K562 (cell line): ENCODE results near the gene ENDOG. TPM values are rescaled to one million over a fixed set of nuclear protein-coding genes. Genes with fewer than 3 reads are reported as not detected.

Source experiments
- ARHGAP35 ChIP-seq: fragments of 450-650 bp; IDR thresholded peaks from 2 replicates; pipeline ENCODE4 v1.6.1; 2018; ENCODE audit not compliant: partially characterized antibody
- ATF7 ChIP-seq: fragments of 450-650 bp; IDR thresholded peaks from 2 replicates; pipeline ENCODE4 v1.7.1; 2014; ENCODE audit warnings: mild to moderate bottlenecking, moderate library complexity
- E2F8 ChIP-seq: fragments of 450-650 bp; IDR thresholded peaks from 2 replicates; pipeline ENCODE4 v1.7.1; 2018; ENCODE audit warnings: mild to moderate bottlenecking, low read depth; ENCODE audit not compliant: partially characterized antibody
- FOS ChIP-seq: IDR thresholded peaks from 3 replicates; pipeline ENCODE4 v1.6.1; 2011; ENCODE audit not compliant: insufficient read length; ENCODE audit errors: extremely low read depth
- GABPB1 ChIP-seq: sonication (generic); formaldehyde crosslinking; IDR thresholded peaks from 2 replicates; pipeline ENCODE4 v1.8.0; 2022; ENCODE audit warnings: mild to moderate bottlenecking, missing genetic modification reagents
- L3MBTL2 ChIP-seq: fragments of 450-650 bp; IDR thresholded peaks from 2 replicates; pipeline ENCODE4 v1.6.1; 2016; ENCODE audit warnings: mild to moderate bottlenecking, moderate library complexity
- MAFG ChIP-seq: fragments of 450-650 bp; conservative IDR thresholded peaks from 2 replicates; pipeline ENCODE4 v1.6.1; 2016; ENCODE audit warnings: missing genetic modification characterization, missing compliant biosample characterization
- MAFK ChIP-seq: IDR thresholded peaks from 2 replicates; pipeline ENCODE4 v1.6.1; 2011; ENCODE audit warnings: low read length, improper control_type of control experiment
- MECOM ChIP-seq: fragments of 250-450 bp; sonication (Bioruptor Pico); IDR thresholded peaks from 2 replicates; pipeline ENCODE4 v1.8.0; 2022; ENCODE audit warnings: inconsistent platforms
- MEF2A ChIP-seq: IDR thresholded peaks from 2 replicates; pipeline ENCODE4 v1.6.1; 2011; ENCODE audit warnings: low read depth, mild to moderate bottlenecking, low read length, moderate library complexity; ENCODE audit not compliant: control insufficient read depth
- NFATC3 ChIP-seq: fragments of 450-650 bp; IDR thresholded peaks from 2 replicates; pipeline ENCODE4 v1.6.1; 2017; ENCODE audit warnings: mild to moderate bottlenecking
- POLR2AphosphoS2 ChIP-seq: IDR thresholded peaks from 2 replicates; pipeline ENCODE4 v1.6.1; 2012; ENCODE audit warnings: low read length, improper control_type of control experiment
- SFPQ ChIP-seq: fragments of 200-400 bp; formaldehyde crosslinking; IDR thresholded peaks from 2 replicates; pipeline ENCODE4 v1.6.1; 2017; ENCODE audit warnings: mild to moderate bottlenecking, low read depth, low read length, moderate library complexity
- TAF7 ChIP-seq: fragments of 450-650 bp; IDR thresholded peaks from 2 replicates; pipeline ENCODE4 v1.6.1; 2016; ENCODE audit warnings: missing genetic modification characterization, missing compliant biosample characterization
- TAF9B ChIP-seq: fragments of 450-650 bp; IDR thresholded peaks from 2 replicates; pipeline ENCODE4 v1.6.1; 2018; ENCODE audit warnings: mild to moderate bottlenecking; ENCODE audit not compliant: partially characterized antibody
- TGIF2 ChIP-seq: sonication (generic); formaldehyde crosslinking; IDR thresholded peaks from 2 replicates; pipeline ENCODE4 v1.8.1; 2022; ENCODE audit warnings: mild to moderate bottlenecking, missing genetic modification reagents, moderate library complexity
- TSHZ1 ChIP-seq: fragments of 250-450 bp; sonication (Bioruptor Pico); IDR thresholded peaks from 2 replicates; pipeline ENCODE4 v1.4.0; 2020; ENCODE audit warnings: mild to moderate bottlenecking, moderate library complexity
- ZNF121 ChIP-seq: sonication (generic); formaldehyde crosslinking; conservative IDR thresholded peaks from 2 replicates; pipeline ENCODE4 v1.8.0; 2022; ENCODE audit warnings: missing genetic modification reagents
- ZNF165 ChIP-seq: fragments of 250-450 bp; sonication (Bioruptor Pico); IDR thresholded peaks from 2 replicates; pipeline ENCODE4 v1.4.0; 2020; ENCODE audit warnings: borderline replicate concordance
- polyA plus RNA-seq, 8 experiments: library from polyadenylated mRNA; depleted of rRNA in 4 of 8; stranded (reverse) in 5 of 8; unstranded in 3 of 8; fragments of >200 nt; fragmentation: Nextera tagmentation in 2 of 8; fragmentation: Illumina TruSeq in 1 of 8; extraction: Ambion mirVana in 2 of 8; extraction: Trizol in 1 of 8; gene quantifications; 2 replicates each; pipeline versions ENCODE4 v1.2.1 to v1.2.3, GENCODE V29; 2011 to 2014; ENCODE audit warnings: inconsistent platforms in 1 of 8, missing spikeins in 1 of 8
- total RNA-seq, 7 experiments: library from RNA; depleted of rRNA in 6 of 7; stranded (reverse); fragments of >200 nt in 6 of 7; fragmentation: Illumina TruSeq in 2 of 7; extraction: Trizol in 2 of 7; gene quantifications; 2 replicates each; pipeline versions ENCODE4 v1.2.1 to v1.2.3, GENCODE V29; 2011 to 2021; ENCODE audit warnings: low replicate concordance in 1 of 7

ENDOG gene
- total and polyA plus RNA-seq, 9 of the 15 experiments (the other 6 are each of a cell fraction or from before 2014, with no cell fraction given), result 1.2 to 91.0 (median 25.5) TPM

GRCh38 chr9:128771745-128772519 is 46.4 kb upstream of the ENDOG start, which contains the start of gene ZER1 (continued):
- peak; percentile 51 for TF ChIP-seq E2F8
- peak; percentile 75 for TF ChIP-seq L3MBTL2
- TF ChIP-seq ZNF121, result 0 out of 2 replicates have a peak, but pooled peaks have one; percentile 20
- peak; percentile 89 for TF ChIP-seq ATF7
- peak; percentile 75; the same call in 1 of the 2 replicates for TF ChIP-seq TAF7 (tag)
- TF ChIP-seq MAFG (tag), result no peak
- TF ChIP-seq ZNF165, result no peak
- TF ChIP-seq TSHZ1 (CRISPR knock-in tag), result no peak
- no peak for TF ChIP-seq SFPQ
- TF ChIP-seq ARHGAP35, result no peak
- no peak for TF ChIP-seq NFATC3
- TF ChIP-seq GABPB1, result peak; percentile 99
- TF ChIP-seq MEF2A, result peak; percentile 65
- no peak for TF ChIP-seq POLR2AphosphoS2
- no peak for TF ChIP-seq MAFK
- TF ChIP-seq TAF9B, result peak; percentile 85
- no peak for TF ChIP-seq MECOM (CRISPR knock-in tag)
- TF ChIP-seq FOS, result no peak
- peak; percentile 76; the same call in 1 of the 2 replicates for TF ChIP-seq TGIF2 (CRISPR knock-in tag)
